Activated CD4-positive, alpha-beta T cell treated with anti-CD3 and anti-CD28 coated beads, Interleukin-2, amount 50 U/mL, for 4 hours (primary cell): ENCODE results near the gene TMPRSS4.

Experiments used
- DNase-seq, 2 experiments: peaks; one replicate each; pipeline ENCODE4 v3.0.0-alpha.2; 2020

The TMPRSS4 gene

DNA sequence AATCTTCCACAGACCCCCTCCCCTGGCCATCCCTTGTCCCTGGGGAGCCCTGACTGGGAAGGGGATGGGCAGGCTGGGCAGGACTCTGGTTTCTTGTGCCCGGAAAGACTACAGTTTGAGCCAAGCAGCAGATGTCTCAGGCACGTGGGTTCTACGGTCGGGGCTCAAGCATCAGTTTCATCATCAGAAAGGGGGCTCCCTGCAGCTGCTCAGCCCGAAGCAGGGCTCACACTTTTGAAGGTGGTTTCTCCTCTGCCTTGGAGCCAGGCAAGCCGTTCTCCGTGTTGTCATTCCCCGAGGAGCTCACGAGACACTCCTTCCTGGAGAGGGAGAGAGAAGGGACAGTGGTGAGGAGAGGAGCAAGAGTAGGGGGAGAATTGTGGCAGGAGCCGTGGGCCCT lies 59.9 kb downstream of the TMPRSS4 start:
- no peak for DNase-seq

DNA sequence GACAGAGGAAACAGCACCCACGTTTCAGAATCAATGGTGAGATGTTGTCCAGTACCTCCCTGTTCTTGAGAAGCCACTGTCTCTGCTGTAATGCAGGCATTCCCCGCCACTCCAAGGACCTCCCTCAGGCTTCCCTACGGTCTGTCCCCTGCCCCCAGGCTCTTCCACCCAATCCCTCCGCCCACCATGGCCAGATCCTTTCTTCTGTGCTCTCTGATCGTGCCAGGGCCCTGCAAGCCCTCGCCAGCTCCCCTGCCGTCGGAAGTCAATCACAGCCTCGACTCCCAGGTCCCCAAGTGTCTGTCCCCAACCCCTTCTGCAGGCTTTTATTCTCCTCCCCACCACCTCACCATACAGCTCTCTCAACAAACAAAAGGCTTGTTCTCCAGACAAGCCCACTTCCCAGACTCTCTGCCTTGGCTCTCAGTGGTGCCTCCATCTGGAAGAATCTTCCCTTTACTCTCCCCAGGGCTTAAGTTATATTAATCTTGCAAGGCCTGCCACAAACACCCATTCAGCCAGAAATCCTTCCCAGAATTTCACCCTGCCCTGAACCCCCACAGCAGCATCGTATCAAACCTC lies 62.1 kb downstream of the TMPRSS4 start:
- DNase-seq: no peak

DNA sequence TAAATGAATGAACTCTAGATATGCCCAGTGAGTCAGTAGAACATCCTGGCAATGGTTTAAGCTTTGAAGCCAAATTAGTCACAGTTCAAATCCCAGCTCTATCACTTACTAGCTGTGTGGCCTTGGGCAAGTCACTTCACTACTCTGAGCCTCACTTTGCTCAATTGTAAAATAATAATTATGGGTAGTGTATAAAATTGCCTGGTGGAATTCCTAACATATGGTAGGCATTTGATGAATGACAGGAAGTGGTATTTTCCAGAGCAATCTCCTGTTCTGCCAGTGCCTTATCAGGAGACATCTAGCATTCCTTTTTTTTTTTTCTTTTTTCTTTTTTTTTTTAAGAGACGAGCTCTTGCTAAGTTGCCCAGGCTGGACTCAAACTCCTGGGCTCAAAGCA lies 62.7 kb downstream of the TMPRSS4 start:
- DNase-seq: no peak

DNA sequence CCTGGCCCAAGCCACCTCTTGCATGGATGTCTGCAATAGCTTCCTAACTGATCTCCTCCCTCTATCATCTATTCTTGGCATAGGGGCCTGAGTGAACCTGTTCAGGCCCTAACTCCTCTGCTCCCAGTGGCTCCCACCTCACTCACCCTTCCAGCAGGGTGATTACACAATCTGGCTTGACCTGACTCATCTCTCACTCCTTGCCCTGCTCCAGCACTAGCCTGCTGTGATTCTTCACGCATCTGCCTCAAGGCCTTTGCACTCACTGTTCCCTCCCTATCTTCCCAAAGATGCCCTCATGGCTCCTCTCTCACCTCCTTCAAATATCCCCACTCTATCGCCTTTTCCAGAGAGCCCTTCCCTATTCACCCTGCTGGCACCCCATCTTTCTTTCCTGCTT lies 65.2 kb downstream of the TMPRSS4 start:
- DNase-seq: no peak

DNA sequence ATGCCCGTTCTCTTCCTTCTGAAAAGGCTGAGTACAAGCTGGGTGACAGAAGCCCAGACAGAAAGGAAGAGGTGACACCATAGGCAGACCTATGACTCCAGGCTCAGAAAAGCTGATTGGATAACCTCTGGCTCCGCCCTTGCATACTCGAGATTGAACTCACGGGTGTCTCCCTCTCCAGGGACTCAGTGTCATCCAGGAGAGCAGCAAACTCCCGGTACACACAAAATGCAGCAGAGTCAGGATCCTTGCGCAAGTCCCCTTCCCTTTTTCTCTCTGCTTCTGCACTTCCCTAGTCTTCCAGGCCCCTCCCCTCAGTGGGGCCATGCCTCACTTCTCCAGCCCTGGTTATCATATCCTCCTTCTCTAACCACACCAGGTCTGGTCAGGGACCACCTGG lies 65.9 kb downstream of the TMPRSS4 start:
- no peak for DNase-seq

DNA sequence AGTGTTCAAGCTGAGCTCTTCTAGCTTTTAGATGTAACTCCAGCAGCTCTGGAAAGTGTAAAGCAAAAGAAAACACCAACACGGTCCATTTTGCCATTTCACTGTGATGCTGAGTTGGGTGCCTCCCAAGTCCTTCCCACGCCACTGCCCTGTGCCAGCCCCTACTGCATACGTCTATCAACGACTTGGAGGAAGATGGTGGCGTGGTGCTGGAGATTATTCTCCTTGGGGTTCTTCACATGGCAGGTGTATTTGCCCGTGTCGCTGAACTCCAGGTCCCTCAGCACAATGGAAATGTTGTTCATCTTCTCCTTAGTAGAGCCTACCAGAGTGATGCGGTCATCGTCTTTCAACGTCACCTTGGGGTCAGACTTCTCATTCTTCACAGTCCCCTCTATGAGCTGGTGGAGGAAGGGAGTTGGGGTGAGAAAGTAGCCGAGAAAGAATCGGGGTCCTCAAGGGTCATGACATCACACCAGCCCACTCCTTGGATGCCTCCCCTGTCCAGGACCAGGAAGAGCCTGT lies 66.8 kb downstream of the TMPRSS4 start:
- no peak for DNase-seq

DNA sequence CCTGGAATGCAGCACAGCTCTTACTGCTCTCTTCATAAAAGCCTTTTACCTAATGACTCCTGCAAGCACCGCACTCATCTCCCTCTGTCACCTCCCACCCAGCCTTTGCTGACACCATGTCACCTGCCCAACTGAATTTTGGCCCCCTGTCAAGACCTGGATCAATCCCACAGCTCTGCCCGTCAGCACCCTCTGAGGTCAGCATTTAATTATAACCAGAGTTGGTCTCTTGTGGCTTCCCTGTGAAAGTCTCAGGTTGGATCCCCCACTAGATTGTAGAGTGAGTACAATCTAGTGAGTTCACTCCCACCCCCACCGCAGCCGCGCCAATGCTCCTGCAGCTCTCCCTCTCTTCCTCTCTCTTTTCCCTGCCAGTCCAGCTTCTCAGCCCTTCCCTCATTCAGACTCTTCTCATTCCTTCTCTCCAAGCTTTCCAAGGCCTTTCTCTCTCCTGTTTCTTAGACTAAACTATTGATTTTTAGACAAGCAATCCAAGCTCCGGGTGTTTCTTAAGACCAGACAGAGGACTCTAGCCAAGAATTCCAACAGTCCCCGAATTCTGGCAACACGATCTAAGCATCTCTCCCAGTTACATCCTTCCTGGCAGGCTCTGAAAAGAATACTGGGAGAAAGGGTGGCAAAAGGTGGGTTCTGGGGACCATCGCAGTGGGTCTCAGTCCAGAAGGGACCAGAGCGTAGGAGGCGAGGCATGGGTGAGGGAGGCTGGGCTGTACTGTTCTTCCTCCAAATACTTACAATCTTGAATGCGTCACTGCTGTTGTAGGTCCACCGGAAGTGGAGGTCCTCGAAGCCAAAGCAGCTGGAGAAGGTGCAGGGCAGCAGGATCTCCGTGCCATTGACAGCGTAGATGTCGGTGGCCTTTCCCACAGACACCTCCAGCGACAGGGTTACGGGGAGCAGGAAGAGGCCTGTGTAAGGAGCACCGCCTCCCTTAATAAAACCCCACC lies 67.7 kb downstream of the TMPRSS4 start:
- no peak for DNase-seq

DNA sequence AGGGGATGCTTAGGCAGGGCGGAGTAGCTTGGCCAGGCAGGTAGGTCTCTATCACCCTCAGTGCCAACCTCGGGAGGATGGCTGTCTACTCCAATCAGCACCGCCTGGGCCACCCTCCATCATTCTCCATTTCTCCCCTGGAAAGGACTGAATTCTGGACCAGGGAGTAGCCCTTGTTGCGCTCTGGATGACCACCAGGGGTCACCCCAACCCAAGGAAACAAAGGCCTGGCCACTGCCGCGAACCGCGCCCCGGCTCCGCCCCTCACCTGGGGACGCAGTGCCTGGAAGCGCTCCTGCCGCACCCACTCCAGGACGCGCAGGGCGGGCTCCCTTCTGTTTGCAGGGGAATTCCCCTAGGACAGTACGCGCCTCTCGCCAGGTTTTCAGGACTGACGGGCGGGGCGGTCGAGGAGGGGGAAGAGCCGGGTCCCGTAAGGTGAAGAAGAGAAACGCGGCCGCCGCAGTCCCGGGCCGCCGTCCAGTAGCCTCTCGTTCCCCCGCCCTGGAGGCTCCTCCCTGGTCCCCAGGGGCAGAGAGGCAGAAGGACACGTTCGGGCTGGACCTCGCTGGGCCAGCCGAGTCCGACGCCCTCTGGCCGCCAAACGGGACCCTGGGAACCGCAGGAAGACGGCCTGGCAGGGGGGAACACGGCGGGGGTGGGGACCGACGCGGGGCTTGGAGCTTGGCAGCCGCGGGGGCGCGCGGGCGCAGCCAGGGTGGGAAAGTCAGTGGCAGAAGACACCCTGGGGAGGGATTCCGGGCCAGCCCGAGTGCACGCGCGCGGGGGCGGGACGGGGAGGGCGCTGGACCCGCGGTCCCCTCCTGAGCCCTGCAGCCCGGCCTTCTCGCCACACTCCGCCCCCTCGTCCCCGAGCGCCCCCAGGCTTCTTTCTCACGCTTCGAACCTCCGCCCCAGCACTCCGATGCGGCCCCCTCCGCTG lies 68.7 kb downstream of the TMPRSS4 start:
- peak; percentile 86 to 87 for DNase-seq

DNA sequence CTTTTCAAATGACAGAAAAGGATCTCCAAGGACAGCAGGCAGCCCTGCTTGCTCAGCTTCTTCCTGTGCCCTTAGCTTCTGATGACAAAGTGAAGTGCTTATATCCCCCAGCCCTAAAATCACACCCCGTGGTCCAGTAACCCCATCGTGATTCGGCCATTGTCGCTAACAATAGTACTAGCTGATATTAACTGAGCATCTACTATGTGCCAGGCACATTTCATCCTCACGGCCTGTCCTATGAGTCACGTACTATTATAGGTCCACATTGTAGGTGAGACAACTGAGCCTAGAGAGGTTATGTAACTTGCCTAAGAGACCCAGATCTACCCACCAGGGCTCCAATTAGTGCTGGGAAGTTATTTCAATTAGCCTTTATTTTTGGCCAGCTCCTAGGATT lies 69.7 kb downstream of the TMPRSS4 start:
- DNase-seq: no peak

DNA sequence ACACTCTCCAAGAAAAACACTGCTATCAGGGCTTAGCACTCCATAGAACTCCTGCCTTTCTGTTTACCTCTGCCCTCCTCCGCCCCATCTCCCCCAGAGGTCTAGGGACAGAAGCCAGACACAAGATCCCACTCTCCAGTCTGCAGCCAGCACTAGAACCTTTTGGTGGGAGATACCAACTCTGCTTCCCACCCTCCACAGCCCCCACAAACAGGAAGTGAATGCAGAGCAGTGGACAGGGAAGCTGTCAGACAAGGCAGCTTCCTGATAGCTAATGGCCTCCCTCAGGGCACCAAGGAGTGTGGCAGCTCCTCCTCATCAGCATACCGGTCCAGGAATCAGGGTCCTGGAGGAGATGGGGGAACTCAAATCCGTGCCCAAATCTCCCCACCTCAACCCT lies 70.6 kb downstream of the TMPRSS4 start:
- DNase-seq: no peak

DNA sequence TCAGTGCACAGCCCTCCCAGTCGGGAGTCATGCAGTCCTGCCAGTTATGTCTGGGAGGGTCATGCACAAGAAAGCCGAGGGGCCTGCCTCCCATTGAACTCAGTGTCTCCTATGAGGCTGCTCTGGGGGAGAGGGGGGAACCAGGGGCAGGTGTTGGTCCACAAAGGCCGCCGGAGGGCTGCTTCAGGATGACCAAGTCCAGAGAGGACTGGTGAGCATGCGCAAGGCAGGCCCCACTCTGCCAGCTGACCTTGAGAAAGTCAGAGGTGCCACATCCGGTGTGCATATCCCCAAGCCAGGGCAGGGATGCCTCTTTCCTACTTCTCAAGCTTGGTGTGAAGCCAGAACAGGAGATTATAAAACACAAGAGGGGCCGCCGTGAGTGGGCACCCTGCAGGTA lies 71.4 kb downstream of the TMPRSS4 start:
- DNase-seq: no peak

DNA sequence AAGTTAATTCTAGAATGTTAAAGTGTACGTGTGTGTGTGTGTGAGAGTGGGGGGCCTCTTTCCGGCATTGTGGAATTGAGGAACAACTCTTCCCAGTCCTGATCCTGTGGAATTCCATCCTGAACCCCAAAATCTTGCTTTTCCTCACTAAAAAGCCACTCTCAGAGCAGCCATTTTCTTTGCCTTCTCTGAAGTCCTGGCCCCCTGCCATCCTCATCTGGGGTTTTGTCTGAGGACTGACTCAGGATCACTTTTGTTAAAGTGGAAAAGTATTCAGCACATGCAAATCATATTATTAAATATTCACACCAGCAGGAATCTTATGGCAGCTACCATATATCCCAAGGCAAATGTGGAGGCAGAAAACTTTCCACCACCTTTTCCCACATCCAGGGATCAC lies 72.0 kb downstream of the TMPRSS4 start:
- DNase-seq: no peak

DNA sequence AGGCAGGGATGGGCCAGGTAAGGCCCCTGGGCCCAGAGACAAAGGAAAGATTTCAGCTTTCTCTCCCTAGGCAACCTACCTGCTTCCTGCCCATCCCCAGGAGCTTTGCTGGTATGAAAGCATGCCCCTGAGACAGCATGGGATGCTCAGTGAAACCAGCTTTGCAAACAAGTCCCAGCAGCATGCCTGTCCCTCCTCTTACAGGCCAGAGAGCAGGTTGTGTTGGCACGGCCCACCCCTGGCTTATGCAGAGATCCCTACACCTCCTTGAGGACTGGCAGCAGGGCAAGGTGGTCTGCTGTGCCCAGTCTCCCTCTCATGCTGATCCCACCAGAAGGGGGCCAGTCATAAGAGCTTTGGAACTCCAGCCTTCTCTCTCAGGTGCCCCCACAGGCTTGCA lies 72.6 kb downstream of the TMPRSS4 start:
- DNase-seq: no peak

DNA sequence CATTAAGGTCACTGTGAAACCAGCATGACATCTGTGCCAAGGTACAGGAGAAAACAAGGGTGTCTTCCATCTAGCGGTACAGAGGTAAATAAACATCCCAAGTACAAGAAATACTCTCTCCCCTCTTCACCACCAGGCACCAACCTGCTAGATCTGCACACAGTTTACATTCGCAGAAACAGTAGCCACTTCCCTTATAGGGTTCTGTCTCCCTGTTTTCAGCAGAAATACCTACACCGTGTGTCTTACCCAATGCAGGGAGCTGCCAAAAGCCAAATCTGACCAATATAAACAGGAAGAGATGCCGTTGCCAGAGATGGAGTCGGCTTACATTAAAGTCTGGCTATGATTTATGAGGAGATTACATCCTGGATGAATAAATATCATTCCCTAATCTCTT lies 74.6 kb downstream of the TMPRSS4 start:
- DNase-seq: no peak

DNA sequence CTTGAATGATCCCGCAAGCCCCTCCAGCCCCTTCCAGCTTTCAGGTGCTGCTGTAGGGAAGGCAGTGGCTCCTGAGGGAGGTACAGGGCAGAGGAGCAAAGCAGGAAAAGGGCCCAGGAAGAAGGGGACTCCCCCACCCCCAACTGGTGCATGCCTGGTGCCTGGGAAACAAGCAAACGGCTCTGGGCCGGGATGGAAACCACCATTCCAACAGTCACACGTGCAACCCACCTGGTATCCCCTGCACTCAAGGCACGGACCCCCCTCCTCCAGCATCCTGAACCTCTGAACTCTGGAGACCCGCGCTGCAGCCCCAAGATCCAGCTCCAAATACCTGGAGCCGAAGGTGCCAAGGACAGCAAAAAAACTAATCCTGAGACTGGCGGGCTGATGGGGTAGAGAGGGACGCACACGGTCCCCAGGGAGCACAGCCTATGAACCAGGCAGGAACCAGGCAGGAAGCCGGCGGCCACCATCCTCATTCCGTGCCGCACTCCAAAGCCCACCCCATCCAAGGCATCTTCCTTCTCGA lies 75.2 kb downstream of the TMPRSS4 start:
- DNase-seq: no peak

DNA sequence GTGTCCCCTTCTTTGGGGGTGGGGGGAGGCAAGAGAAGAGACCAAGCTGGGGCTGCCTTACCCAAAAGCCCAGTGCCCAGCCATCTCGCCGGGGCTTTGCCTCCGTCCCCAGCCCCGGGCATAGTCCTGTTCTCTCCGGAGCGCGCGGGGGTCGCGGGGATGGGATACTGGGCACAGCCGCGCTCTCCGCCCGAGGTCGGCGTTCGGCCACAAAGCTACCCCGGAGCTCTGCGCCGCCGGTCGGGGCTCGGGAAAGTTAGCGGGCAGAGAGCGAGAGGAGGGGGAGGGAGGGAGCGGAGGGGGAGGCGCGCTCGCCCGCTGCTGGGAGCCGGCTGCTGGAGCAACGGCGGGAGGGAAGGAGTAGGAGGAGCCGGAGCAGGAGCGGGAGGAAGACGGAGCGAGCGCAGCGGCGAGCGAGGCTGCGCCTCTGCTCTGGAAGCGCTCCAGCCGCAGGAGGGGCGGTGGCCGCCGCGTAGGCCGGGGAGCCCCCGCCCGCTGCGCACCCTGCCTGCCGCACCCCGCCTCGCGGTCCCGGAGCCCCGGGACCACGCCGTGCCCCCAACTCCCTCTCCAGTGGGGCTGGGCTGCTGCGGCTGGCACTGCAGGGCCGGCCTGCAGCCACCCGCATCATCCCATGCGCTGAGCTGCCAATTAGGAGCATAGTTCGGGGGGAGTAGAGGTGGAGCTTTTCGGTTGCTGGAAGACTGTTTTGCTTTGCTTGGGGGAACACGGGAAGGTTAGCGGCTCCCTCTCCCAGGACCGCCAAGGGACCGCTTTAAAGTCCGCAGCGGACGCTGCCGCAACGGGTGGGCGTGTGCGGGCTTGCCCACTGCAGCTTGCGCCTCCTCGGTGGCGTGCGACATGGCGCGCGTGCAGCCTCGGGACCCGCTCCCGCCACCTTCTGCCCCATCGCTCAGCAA lies 75.9 kb downstream of the TMPRSS4 start, which contains the start of gene SCN4B:
TSS of gene SCN4B (minus strand) at position 272 of the 920 bp plus-strand sequence. CDS start at position 122, 150 bp downstream.
- DNase-seq: no peak

DNA sequence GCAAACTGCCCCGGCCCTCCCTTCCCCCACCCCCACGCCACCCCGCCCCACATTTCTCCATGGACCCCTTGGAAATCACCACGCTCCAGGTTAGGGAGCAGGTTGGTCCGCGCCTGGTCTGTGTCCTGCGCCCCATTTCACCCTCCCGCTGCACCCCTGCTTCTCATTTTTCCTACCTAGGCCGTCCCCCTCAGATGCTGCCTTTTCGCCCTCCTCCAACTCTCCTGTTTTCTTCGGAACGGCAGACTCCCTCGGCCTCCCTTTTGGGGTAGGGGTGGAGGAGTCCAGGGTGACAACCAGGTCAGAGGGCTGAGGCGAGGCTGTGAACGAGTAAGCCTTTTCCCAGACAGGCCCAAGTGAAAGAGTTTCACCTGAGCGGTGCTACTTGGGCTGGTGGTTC lies 76.6 kb downstream of the TMPRSS4 start:
- DNase-seq: no peak

DNA sequence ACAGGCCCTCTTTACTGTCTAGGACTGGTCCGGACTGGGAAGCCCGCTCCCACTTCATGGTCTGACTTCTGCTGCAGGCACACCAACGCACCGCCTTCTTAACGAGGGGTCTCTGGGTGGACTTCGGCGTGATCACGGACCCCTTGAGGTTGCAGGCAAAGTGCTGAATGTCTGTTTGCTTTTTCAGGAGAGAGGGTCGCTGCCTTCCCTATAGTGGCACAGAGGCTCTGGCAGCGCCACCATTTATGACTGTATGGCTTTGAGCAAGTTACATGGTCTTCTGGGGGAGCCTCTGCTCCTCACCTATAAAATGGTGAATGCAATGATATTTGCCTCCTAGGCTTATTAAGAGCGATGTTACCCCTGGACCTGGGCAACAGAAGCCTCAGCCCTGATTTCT lies 77.1 kb downstream of the TMPRSS4 start:
- no peak for DNase-seq

DNA sequence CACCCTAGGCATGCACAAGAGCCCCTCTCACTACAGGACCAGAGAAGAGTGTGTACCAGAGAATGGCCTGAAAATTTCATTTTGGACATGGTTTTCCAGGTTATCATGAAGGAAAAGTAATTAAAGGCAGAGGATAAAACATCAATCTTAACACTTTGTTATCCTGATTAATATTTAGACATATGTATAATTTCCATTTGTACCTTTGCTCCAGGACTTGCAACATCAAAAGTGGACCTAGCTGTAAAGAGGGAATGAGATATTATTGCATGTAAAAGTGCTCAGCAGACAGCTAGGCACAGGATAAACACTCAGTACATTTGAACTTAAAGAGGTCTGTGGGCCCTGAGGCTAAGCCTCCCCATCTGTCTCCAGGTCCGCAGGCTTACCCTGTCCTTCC lies 77.8 kb downstream of the TMPRSS4 start:
- no peak for DNase-seq

DNA sequence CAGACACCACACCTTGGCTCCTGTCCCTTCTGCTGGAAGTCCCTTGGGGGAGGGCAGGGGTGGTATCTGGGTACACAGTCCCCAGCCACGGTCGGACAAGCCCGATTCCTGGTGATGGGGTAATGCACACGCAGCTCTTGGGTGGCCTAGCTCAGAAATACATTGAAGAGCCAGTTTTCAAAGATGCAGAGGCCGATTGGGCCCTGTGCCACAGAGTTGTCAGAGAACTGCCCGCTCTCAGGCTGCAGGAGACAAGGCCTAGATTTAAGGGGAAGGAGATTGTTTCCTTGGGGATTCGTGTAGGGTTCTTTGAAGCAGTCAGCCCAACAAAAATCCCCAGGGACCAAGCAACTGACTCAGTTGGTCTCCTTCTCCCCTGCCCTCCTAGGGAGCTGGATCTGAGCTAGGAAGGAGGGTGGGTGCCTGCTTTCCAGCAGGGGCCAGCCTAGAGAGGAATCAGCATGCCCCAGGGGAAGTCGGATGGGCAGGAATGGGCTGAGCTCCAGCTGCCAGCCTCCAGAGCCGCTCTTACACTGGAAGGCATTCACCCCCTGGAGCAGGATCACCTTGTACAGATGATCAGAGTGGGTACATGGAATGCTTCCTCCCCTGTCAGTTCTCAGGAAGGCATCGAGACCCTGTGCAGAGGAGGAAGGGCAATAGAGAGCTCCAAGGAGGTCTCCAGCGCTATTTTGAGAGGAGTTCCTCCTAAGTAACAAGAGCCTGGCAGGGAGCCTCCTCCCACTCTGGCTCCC lies 79.1 kb downstream of the TMPRSS4 start:
- no peak for DNase-seq
